Measurements from ENCODE around the gene MCRS1.

DNA sequence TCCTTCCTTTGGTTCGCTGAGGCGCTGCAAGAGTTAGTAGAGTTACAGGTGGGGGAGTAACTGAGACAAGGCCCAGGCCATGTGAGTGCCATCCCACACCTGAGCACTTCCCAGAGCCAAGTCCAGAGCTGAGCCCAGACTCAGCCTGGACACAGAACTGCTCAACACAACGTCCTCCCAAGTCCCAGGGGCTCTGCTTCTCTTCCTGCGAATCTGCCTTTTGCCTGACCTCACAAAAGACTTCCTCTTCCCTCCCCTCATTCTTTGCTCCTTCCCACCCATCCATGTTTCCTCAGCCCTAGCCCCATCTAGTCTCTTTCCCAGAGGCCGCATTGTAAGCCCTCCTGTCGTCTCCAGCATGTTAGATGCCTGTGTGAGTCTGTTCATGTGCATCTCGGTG, 16.6 kb upstream of the MCRS1 start:
- TF ChIP-seq POLR2AphosphoS5 (IDR thresholded peaks at IDR 0.05; ENCODE audit: low read depth, low read length) (no peak), TCF7L2 (IDR thresholded peaks at IDR 0.05; ENCODE audit: low read depth, low read length) (no peak), SIN3A (IDR thresholded peaks at IDR 0.05; ENCODE audit: borderline replicate concordance, insufficient read depth, low read depth, low read length) (no peak)
- TF ChIP-seq, protein P1, sequence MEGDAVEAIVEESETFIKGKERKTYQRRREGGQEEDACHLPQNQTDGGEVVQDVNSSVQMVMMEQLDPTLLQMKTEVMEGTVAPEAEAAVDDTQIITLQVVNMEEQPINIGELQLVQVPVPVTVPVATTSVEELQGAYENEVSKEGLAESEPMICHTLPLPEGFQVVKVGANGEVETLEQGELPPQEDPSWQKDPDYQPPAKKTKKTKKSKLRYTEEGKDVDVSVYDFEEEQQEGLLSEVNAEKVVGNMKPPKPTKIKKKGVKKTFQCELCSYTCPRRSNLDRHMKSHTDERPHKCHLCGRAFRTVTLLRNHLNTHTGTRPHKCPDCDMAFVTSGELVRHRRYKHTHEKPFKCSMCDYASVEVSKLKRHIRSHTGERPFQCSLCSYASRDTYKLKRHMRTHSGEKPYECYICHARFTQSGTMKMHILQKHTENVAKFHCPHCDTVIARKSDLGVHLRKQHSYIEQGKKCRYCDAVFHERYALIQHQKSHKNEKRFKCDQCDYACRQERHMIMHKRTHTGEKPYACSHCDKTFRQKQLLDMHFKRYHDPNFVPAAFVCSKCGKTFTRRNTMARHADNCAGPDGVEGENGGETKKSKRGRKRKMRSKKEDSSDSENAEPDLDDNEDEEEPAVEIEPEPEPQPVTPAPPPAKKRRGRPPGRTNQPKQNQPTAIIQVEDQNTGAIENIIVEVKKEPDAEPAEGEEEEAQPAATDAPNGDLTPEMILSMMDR (IDR thresholded peaks at IDR 0.05): no peak
- TF ChIP-seq, protein P2, sequence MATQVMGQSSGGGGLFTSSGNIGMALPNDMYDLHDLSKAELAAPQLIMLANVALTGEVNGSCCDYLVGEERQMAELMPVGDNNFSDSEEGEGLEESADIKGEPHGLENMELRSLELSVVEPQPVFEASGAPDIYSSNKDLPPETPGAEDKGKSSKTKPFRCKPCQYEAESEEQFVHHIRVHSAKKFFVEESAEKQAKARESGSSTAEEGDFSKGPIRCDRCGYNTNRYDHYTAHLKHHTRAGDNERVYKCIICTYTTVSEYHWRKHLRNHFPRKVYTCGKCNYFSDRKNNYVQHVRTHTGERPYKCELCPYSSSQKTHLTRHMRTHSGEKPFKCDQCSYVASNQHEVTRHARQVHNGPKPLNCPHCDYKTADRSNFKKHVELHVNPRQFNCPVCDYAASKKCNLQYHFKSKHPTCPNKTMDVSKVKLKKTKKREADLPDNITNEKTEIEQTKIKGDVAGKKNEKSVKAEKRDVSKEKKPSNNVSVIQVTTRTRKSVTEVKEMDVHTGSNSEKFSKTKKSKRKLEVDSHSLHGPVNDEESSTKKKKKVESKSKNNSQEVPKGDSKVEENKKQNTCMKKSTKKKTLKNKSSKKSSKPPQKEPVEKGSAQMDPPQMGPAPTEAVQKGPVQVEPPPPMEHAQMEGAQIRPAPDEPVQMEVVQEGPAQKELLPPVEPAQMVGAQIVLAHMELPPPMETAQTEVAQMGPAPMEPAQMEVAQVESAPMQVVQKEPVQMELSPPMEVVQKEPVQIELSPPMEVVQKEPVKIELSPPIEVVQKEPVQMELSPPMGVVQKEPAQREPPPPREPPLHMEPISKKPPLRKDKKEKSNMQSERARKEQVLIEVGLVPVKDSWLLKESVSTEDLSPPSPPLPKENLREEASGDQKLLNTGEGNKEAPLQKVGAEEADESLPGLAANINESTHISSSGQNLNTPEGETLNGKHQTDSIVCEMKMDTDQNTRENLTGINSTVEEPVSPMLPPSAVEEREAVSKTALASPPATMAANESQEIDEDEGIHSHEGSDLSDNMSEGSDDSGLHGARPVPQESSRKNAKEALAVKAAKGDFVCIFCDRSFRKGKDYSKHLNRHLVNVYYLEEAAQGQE (IDR thresholded peaks at IDR 0.05; ENCODE audit: insufficient read depth in 1 of 2, low read depth in 2 of 2, low read length in 1 of 2): no peak
